Measurements from ENCODE around the gene TOR2A. TPM values are rescaled to one million over a fixed set of nuclear protein-coding genes. Genes with fewer than 3 reads are reported as not detected.

The TOR2A gene
- total and polyA plus RNA-seq, 2 of the 8 experiments (the other 6 are each of a cell fraction or from before 2014, with no cell fraction given): 18.7 to 24.9 TPM

GRCh38 chr9:127703289-127703946 is 31.7 kb downstream of the TOR2A start (continued):
- TF ChIP-seq E2F6 (IDR thresholded peaks at IDR 0.05): no peak
- no peak for TF ChIP-seq CBX5 (IDR thresholded peaks at IDR 0.05; ENCODE audit: low read depth, low read length)
- no peak for TF ChIP-seq RFX5 (IDR thresholded peaks at IDR 0.05; ENCODE audit: borderline replicate concordance, low read depth, low read length)
- TF ChIP-seq HDAC6 (IDR thresholded peaks at IDR 0.05; ENCODE audit: low read depth, low read length): no peak
